ENCODE data around the gene DSC3.

DSC3 gene

DNA sequence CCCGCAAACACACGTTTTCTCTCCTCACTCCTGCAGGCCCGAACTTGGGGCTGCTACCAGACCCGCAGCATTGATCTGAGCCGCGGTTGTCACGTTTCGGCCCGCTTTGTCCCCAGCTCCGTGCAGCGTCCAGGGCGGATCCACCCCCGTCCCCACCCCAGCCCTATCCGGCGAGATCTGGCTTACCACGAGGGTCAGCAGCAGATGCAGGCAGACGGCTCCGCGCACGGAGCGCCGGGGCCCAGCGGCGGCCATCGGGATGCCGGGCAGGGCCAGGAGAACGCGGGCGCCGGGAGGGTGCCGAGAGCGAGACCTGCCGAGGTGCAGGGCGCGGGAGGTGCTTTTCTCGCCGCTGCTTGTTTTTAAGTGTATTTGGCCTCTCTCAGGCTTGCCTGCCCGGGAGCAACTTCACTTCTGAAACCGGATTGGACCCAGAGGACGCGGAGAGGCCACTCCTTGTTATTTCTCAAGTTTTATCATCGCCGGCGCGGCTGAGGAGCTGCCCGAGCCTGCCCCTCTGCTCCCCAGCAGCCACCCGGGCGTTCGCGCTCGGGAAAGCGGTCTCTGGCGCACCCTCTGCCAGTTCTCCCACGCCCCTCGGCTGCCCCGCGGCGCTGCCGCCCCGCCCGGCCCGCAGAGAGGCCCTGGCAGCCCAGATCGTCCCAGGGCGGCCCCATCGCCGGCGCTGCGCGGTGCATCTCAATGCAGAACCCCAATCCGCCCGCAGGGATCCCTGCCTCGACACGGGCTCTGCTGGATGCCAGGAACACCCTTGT lies at the start of gene DSC3:
TSS of gene DSC3 (minus strand) at position 337 of the 776 bp plus-strand sequence. CDS start at position 255, 82 bp downstream.
- DNase-seq (ENCODE audit: low read depth in 2 of 2, low spot score in 1 of 2): no peak

DNA sequence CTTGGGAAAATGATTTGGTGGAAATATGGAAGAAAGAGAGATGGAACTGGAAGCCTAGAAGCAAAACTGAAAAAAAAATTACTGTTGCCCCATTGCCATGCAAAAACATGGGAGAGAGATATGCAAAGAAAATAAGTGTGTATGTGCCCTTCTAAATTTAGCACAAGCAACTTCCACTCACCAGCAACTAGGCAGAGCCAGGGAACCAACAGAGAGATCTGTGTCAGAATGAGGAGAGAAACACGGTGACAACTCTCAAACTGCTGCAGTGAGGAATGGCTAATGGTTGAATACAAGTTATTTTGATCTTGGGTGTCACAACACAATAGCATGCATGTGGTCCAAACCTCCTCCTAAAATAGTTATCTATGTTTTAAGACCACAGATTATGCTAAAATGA lies 48.8 kb upstream of the DSC3 start:
- DNase-seq (ENCODE audit: low read depth in 2 of 2, low spot score in 1 of 2): no peak

DNA sequence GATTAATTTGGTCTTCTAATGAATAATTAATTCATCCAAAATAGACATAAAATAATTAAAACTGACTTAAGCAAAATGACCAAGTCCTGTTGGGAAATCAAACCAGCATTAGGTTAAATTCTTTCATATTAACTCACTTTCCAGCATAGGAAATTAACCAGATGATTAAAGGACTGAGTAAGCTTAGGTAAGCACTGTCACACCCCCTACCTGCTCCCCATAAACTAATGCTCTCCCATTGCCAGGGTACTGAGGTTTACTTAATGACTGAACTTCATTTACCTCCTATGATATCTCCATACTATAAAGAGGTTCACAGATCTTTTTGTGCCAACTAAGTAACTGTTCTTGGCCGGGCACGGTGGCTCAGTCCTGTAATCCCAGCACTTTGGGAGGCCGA lies 46.0 kb upstream of the DSC3 start:
- DNase-seq (ENCODE audit: low read depth in 2 of 2, low spot score in 1 of 2): no peak

DNA sequence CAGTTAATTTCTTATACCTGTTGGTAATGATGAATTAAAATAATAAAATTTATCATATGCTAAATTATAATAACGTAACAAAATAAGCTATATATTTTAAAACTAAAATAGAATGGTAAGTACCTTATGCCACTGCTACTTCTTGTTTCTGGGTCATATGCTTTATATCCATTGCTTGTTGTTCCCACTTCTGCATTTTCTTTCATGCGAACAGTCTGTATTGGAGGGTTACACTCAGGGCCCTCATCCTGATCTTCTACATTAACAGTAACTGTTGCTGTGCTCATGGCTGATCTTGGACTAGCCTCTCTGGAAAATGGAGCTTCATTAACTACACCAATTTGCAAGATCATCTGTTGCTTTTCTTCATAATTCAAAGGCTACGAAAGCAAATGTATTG lies 37.4 kb upstream of the DSC3 start:
- no peak for DNase-seq (ENCODE audit: low read depth in 2 of 2, low spot score in 1 of 2)

DNA sequence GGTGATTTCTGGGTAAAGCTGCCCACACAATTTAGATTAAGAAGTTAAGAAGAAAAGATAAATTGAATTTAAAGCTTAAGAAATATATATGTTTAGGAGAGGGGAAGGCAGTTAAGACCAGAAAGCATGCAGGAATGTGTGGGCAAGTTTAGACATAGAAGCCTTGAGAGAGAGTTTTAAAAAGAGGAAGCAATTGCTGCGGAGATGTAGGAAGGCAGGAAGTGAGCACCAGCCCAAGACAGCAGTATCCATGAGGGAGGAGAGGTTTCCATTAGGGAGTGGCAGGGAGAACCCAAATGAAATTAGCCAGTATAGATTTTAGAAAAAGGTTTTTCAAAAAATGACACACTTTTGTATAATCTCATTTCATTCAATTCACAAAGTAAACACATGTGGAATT lies 35.3 kb upstream of the DSC3 start:
- DNase-seq (ENCODE audit: low read depth in 2 of 2, low spot score in 1 of 2): no peak

DNA sequence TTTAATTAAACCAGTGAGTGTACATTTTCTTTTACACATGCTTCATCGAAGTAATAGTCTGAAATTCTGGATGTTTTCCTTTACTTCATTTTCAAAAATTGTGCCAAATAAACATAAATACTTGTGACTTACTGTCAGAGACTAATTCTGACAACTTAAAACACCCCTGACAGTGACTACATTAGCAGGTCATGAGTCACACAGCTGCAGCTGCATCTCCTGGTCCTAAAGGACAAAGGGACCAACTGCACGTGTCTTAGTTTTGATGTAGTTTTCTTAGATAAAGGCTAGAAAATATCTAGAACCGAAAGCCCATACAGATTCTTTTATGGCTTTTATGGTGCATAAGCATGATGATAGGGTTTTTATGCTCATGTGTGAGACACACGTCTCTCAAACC lies 29.6 kb upstream of the DSC3 start:
- no peak for DNase-seq (ENCODE audit: low read depth in 2 of 2, low spot score in 1 of 2)

DNA sequence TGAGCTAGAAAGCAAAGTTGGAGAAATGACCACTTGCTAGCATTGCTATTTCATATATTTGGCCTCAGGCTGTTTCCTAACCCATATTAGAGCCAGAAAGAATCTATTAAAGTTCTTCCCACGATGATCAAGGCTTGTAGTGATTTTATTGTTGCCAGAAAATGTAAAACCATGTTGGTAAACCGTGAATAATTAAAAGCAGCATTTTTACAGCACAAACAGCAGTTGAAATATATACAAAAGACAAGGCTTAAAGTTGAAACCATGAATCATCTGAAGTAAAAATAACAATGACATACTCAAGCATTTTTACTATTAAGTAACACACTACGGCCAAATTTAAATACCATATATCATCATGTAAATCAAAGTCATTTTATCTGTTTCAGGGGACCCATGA lies 27.7 kb upstream of the DSC3 start:
- no peak for DNase-seq (ENCODE audit: low read depth in 2 of 2, low spot score in 1 of 2)

DNA sequence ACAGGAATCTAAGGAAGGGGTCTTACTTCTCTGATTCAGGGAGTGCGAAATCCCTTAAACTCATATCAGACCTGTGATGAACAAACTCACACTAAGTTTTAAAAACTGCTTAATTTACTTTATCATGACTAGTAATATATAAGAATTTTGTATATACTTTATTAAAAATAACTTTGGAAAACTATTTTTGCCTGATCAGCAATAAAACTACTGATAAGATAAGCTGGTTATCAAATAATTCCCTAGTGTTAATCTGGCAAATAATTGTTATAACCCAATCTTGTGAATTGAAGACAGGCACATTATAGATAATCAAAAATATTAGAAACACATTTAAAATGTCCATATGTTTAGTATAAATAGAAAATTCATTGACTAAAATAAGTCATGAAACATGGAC lies 23.7 kb upstream of the DSC3 start:
- DNase-seq (ENCODE audit: low read depth in 2 of 2, low spot score in 1 of 2): no peak

DNA sequence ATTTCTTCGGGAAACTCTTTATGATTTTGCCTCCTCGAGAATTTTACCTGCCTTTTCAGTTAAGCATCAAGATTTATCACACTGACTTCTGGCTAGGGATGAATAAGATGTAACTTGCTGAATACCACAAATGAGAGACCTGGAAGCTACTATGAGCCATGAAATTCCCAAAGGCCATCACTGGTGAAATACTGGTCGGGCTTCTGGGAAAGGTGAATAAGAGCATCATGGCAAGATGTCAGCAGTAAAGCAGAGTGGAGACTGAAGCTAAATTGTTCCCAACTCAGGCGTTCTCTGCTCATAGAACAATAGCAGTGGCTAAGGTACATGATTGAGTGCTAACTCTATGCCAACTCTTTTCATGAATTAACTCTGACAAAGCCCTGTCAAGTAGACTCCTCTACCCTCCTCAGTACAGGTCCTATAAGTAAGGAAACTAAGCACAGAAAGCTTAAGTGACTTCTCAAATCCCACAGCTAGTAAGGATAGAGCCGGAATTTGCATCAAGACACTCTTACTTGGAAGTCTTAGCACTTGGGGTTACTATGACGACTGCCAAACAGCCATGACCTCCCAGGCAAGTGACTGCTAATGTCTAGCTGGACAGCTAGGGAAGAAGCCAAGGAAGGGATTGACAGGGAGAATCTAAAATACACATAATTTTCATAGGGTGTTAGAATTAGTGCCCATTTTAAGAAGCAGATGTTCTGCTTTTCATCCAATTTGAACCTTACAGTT lies 22.7 kb upstream of the DSC3 start:
- no peak for DNase-seq (ENCODE audit: low read depth in 2 of 2, low spot score in 1 of 2)

DNA sequence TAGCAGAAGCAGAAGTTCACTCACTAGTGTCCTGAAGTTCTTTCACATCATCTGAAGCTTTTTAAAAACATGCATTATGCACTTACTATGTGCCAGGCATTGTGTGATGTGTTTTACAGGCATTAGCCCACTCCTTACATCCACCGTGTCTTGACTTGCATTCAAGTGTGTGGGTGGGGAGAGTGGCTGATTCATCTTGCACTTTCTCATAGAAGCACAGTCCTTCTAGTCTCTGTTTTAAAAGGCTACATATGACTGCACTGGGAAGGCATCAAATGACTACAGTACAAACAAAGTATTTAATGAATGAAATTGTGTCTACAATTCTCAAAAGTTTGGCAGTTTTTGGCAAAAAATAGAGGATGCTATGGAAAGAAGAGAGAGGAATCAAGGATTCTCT lies 21.6 kb upstream of the DSC3 start:
- DNase-seq (ENCODE audit: low read depth in 2 of 2, low spot score in 1 of 2): no peak

DNA sequence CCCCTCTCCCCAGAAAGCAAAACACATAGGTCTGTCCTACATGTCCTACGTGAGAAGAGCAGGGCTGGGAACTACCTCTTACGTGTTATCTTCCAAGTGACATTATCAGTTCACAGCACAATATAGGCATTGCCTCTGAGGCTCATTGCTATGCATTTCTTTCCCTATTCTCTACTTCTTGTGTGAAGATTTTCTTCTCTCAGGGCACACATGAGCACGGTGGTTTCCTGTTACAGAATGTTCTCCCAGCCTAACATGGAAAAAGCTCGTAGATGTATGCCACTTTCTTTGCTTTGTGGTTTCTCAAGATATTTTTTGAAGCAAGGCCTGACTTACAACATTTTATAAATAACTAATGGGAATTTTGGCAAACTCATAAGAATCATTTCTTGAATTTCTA lies 19.4 kb upstream of the DSC3 start:
- no peak for DNase-seq (ENCODE audit: low read depth in 2 of 2, low spot score in 1 of 2)

DNA sequence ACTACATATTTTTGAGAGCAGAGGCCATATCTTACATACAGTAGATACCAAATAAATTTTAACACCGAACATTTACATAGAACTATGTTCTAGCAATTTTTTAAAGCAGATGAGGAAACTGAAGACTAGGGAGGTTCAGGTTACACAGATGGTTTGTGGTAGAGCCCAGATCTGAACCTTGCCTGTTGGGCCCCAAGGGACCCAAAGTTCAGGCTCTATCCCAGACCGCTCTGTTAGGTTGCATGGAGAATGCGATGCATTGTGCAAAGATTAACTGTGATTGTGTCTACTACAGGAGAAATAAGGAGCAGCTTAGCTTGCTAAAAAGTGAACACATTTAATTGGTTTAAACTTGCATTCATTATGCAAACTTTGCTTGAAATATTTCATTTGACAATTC lies 16.4 kb upstream of the DSC3 start:
- DNase-seq (ENCODE audit: low read depth in 2 of 2, low spot score in 1 of 2): no peak

DNA sequence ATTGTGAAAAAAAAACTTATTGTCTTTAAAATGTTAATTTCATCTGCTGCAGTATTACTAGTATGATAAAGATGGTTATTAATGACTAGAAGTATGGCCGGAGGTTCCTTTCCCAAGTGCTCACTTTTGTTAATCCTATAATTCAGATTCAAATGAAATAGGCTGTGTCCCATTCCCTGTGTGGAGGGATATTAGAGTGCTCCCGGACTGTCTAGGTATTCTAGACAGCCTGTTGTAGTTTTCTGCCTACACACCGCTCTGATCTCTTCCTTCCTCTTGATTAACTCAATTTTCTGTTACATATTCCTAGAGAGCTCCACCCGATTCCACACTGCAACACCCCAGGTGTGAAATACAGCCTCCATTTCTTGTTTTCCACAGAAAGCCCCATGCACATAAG lies 15.4 kb upstream of the DSC3 start:
- no peak for DNase-seq (ENCODE audit: low read depth in 2 of 2, low spot score in 1 of 2)

DNA sequence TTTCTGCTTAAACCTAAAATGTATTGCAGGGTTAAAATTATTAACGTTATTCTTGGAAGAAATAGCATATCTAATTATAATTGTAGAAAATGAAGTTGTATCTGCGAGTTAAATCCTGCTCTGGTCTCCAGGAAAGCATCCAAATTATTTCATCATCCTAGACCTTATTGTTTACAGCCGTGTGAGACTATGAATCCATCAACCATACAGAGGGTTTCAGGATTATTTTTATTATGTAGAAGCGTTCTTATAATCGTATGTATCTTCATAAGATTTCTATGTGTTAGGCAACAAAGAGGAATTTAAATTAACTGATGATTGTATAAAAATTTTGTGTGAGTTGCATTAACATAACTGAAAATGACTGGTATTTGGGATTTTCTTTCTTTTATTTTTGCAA lies 14.5 kb upstream of the DSC3 start:
- DNase-seq (ENCODE audit: low read depth in 2 of 2, low spot score in 1 of 2): no peak

DNA sequence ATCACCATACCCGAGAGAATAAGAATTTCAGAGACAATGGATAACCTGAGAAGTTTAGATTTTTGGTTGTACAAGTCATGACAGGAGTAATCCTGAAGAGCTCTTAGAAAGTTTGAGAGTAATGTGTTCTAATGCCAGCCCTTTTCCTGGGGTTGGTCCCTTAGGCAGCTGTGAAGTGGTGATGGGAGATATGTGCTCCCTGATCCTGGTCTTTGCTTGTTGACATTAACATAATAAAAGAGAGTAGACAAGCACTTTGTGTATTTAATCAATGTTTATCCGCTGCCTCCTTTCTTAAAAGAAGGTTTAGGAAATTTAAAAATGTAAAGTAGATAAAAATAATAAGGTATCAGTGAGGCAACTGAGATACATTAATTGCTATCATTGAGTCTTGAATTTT lies 13.8 kb upstream of the DSC3 start:
- DNase-seq (ENCODE audit: low read depth in 2 of 2, low spot score in 1 of 2): no peak

DNA sequence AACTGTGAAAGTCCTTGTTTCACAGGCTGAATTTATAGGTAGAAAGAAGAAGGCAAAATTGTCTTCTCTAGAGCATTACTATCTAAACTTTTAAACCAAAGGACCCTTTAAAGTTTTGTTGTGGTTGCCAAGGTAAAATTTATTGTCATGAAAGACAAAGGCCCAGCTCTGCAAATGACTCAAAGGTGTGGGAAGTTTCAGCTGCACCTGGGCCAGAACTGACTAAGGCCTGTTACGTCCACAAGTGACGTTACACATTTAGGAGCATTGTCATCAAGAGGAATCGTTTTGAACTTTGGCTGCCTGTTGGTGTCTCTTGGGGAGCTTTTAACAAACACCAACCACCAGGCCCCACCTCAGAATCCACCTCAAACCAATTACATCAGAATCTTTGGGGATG lies 8.1 kb upstream of the DSC3 start:
- DNase-seq (ENCODE audit: low read depth in 2 of 2, low spot score in 1 of 2): no peak

DNA sequence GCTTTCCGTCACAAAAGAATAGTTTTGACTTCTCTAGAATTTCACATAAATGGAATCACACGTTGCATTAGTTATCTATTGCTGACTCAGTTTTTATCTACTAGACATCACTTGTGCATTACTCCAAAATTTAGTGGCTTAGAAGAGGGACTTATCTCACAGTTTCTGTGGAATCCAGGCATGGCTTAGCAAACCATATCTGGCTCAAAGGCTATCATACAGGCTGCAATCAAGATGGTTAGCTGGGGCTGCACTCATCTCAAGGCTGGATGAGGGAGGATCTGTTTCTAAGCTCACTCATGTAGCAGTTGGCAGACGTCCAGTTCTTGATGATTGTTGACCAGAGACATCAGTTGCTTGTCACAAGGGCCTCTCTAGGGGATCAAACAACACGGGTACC lies 6.6 kb upstream of the DSC3 start:
- DNase-seq (ENCODE audit: low read depth in 2 of 2, low spot score in 1 of 2): no peak

DNA sequence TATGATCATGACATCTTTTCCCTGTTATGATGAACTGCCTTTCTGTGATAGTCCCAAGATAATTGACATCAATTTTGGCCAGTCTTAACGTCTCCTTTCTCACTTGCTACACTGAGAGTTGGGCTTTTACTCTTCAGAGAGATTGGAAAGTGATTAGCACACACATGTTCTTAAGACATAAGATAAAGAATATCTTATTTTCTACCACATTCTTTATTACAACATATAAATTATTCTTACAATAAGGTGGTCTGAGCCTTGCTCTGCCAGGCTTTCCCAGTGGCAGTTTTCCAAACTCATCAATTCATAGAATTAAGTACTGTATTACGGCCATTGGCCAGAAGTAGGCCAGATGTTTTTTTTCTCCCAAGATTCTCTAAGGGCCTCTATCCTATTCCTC lies 5.7 kb upstream of the DSC3 start:
- no peak for DNase-seq (ENCODE audit: low read depth in 2 of 2, low spot score in 1 of 2)

DNA sequence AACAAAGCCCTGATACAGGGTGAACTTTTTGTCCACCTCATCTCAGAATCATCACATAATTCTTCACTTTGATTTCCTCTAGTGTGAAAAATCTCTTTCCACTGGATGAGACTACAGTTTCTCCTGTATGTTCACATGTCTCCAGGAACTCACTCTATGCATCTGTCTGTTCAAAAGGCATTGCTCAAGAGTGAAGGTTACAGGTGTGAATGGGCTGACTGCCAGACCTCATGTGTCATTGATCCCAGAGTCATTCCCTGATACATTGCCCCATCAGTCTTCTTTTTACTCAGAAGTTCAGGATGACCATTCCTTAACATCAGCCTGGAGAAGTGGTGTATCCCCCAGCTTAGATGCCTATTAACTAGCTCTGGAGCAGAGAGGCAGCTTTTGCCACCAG lies 4.4 kb upstream of the DSC3 start:
- DNase-seq (ENCODE audit: low read depth in 2 of 2, low spot score in 1 of 2): no peak

DNA sequence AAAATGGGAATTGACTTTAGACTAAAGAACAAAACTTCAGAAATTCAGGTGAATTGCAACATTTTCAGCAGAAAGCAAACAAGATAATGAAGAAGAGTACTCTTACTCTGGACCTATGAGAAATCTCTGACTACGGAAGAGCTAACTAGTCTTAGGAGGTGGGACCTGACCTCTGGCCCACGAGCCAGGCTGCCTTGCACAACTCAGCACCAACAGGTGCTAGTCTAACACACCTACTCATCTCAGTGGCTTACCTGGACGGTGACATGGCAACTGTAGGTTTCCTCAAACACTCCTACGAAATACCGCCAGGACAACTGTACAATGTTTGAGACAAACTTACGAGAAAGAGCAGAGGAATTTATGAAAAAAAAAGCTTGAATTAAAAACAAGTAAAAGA lies 3.1 kb upstream of the DSC3 start:
- DNase-seq (ENCODE audit: low read depth in 2 of 2, low spot score in 1 of 2): no peak

DNA sequence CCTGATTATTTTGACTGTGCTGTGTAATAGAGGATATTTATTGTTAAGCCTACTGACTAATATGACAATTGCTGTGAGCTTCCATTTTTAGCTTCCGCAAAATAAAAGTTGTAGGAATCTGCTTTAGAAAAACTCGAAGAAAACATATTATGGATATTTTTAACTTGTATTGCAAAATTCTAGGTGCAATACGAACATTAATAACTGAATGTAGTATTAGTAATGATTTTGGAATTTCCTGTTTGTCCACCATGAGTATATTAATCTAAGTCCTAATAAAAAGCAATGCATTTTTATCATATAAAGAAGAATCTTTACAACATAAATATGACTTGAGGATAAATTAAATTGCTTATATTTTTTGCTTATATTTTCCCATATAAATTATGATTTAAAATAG lies 2.4 kb upstream of the DSC3 start:
- DNase-seq (ENCODE audit: low read depth in 2 of 2, low spot score in 1 of 2): no peak

DNA sequence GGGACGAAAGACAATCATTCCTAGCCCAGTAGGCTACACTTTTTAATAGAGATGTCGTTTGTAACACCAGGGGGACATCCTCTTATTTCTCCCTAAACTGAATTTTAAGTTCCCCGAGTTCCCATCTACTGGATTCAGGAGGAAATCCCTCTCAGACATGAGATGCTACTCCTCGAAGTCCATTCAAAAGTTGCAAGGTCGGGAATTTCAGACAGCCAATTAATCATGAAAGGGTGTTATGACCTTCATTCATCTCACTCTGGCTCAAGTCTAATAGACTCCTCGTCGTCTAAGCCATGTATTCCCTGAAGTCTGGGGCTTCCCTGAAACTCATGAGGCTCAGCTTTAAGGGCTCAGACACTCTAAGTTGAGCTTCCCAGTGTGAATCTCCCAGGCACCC lies 1.2 kb upstream of the DSC3 start:
- no peak for DNase-seq (ENCODE audit: low read depth in 2 of 2, low spot score in 1 of 2)

DNA sequence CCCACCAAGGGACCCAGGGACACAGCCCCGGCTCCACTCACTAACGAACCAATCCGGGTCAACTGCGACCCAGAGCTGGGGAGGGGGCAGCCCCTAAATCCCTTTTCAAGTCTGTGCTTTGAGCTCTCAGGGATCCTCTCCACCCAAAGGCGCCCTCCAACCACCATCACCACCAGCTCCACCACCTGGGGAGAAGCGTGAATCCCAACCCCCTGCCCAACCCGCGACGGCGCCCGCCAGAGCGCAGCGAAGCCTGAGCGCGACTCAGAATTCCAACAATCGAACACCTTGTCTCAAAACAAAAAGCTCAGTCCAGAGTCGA lies 497 bp downstream of the DSC3 start:
- DNase-seq (ENCODE audit: low read depth in 2 of 2, low spot score in 1 of 2): no peak

Data from stimulated activated CD8-positive, alpha-beta memory T cell treated with anti-CD3 and anti-CD28 coated beads, Interleukin-4, amount 100 ng/mL, for 4 hours (primary cell).